PC-3 (cell line): ENCODE data around the gene CDH4. TPM values are rescaled to one million over a fixed set of nuclear protein-coding genes. Genes with fewer than 3 reads are reported as not detected.

Experiments used
- ATAC-seq: fragments of 200-7000 bp; cut with Tn5 transposase; 2 replicates; pipeline ENCODE4 v1.9.1; 2020; ENCODE audit warnings: mild to moderate bottlenecking, moderate library complexity
- BruUV-seq: library from RNA; stranded (reverse); fragments of 400-500 nt; replicated peaks from 2 replicates; lab custom pipeline; 2021; lab: Mats Ljungman, UMichigan
- CTCF ChIA-PET: fragments of 300-600 bp; sonication (Branson Sonifier 250); formaldehyde crosslinking; loops from one replicate; lab custom pipeline; 2022; ENCODE audit warnings: antibody characterized with exemption; lab: Charles Lee
- POLR2A ChIA-PET: fragments of 300-600 bp; sonication (Branson Sonifier 250); formaldehyde crosslinking; loops from one replicate; lab custom pipeline; 2022; ENCODE audit warnings: antibody characterized with exemption; ENCODE audit not compliant: unreplicated experiment; lab: Charles Lee
- DNase-seq: peaks from one replicate; pipeline ENCODE4 v3.0.0-alpha.2; 2015
- H2AFZ ChIP-seq: fragments of 300-600 bp; sonication (generic); 2 replicates; pipeline ENCODE4 v1.6.0; 2016; ENCODE audit warnings: antibody characterized with exemption, low read length
- H3F3A ChIP-seq: fragments of 300-600 bp; sonication (generic); one replicate; pipeline ENCODE4 v1.6.0; 2017; ENCODE audit warnings: antibody characterized with exemption, low read length, control low read depth, mild to moderate bottlenecking; ENCODE audit not compliant: unreplicated experiment
- H3K27ac ChIP-seq: fragments of 300-600 bp; sonication (generic); 2 replicates; pipeline ENCODE4 v1.5.1; 2016; ENCODE audit warnings: mild to moderate bottlenecking, low read length
- H3K27me3 ChIP-seq: fragments of 300-600 bp; sonication (generic); 2 replicates; pipeline ENCODE4 v1.6.1; 2016; ENCODE audit warnings: low read length, mixed read lengths
- H3K36me3 ChIP-seq: fragments of 300-600 bp; sonication (generic); 2 replicates; pipeline ENCODE4 v1.6.1; 2016; ENCODE audit warnings: low read depth, mixed run types, low read length, mixed read lengths
- H3K4me1 ChIP-seq: fragments of 300-600 bp; sonication (generic); 2 replicates; pipeline ENCODE4 v1.5.1; 2016; ENCODE audit warnings: low read length; ENCODE audit not compliant: insufficient read depth
- H3K4me2 ChIP-seq: fragments of 300-600 bp; sonication (generic); 2 replicates; pipeline ENCODE4 v1.6.0; 2016; ENCODE audit warnings: low read length
- H3K4me3 ChIP-seq: fragments of 300-600 bp; sonication (generic); 2 replicates; pipeline ENCODE4 v1.5.1; 2016; ENCODE audit warnings: mild to moderate bottlenecking, low read length, mixed read lengths
- H3K79me2 ChIP-seq: fragments of 300-600 bp; sonication (generic); 2 replicates; pipeline ENCODE4 v1.6.1; 2017; ENCODE audit warnings: low read length, mixed read lengths
- H3K9ac ChIP-seq: fragments of 300-600 bp; sonication (generic); 2 replicates; pipeline ENCODE4 v1.6.0; 2016; ENCODE audit warnings: mild to moderate bottlenecking, low read length
- H3K9me2 ChIP-seq: fragments of 300-600 bp; sonication (generic); replicated peaks from 2 replicates; pipeline ENCODE4 v1.6.1; 2016; ENCODE audit warnings: mixed run types, low read length, mixed read lengths
- H3K9me3 ChIP-seq: fragments of 300-600 bp; sonication (generic); 2 replicates; pipeline ENCODE4 v1.6.1; 2016; ENCODE audit warnings: low read length, mixed read lengths
- H4K20me1 ChIP-seq: fragments of 300-600 bp; sonication (generic); 2 replicates; pipeline ENCODE4 v1.6.1; 2016; ENCODE audit warnings: low read length, mixed read lengths
- EZH2 ChIP-seq: fragments of 300-600 bp; sonication (generic); IDR thresholded peaks from one replicate; pipeline ENCODE4 v1.6.1; 2017; ENCODE audit warnings: antibody characterized with exemption, mild to moderate bottlenecking, low read length; ENCODE audit not compliant: unreplicated experiment
- EZH2phosphoT487 ChIP-seq: fragments of 300-600 bp; sonication (generic); IDR thresholded peaks from 2 replicates; pipeline ENCODE4 v1.6.1; 2018; ENCODE audit warnings: mild to moderate bottlenecking, antibody characterized with exemption, low read length, borderline replicate concordance
- intact Hi-C: fragments of 100-400 bp; cut with micrococcal nuclease; formaldehyde crosslinking; loops from 2 replicates; pipeline ENCODE4 v1.9.0; 2023
- total RNA-seq: library from RNA; depleted of rRNA; stranded (reverse); fragments of >200 nt; gene quantifications from 2 replicates; pipeline ENCODE4 v1.2.3, GENCODE V29; 2014
- TF ChIP-seq, protein P1 (sequence below): fragments of 300-600 bp; sonication (generic); conservative IDR thresholded peaks from 2 replicates; pipeline ENCODE4 v1.5.1; 2017; ENCODE audit warnings: antibody characterized with exemption, low read depth, mild to moderate bottlenecking, low read length

CDH4 gene
- total RNA-seq, 1 experiment from 2014 or later = not detected

DNA sequence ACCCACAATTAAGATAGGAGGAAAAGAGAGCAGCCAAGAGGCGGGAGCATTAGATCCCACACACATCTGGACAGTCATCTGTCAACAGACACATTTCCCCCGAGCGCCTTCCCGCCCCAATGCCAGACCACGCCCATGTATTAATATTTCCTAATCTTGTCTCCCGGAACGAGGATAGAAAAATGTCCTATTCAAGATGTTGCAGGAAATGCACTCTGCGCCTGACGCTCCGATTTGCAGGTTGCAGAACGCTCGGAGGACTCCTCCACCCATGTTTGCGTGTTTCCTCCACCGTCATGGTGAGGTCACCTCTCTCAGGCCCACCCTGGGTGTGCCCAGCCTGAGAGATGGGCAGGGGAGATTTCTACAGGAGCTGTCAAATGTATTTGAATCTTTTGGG is 598.4 kb downstream of the CDH4 start:
- ChIA-PET POLR2A (no interaction called here), CTCF (no interaction called here)
- no peak overlapping the region for H3K4me3 ChIP-seq
- DNase-seq (no peak), ATAC-seq (no peak)
- H3F3A ChIP-seq = no peaks in the 10 kb centered on the region
- H3K27me3 ChIP-seq = peaks cover 76% of the 10 kb centered on the region
- no peaks in the 10 kb centered on the region for H4K20me1 ChIP-seq
- H3K27ac ChIP-seq = no peak overlapping the region
- no peak overlapping the region for H3K9ac ChIP-seq
- BruUV-seq = no TSS peak
- H3K9me3 ChIP-seq = no peaks in the 10 kb centered on the region
- H3K9me2 ChIP-seq = no peaks in the 10 kb centered on the region
- TF ChIP-seq, protein P1, sequence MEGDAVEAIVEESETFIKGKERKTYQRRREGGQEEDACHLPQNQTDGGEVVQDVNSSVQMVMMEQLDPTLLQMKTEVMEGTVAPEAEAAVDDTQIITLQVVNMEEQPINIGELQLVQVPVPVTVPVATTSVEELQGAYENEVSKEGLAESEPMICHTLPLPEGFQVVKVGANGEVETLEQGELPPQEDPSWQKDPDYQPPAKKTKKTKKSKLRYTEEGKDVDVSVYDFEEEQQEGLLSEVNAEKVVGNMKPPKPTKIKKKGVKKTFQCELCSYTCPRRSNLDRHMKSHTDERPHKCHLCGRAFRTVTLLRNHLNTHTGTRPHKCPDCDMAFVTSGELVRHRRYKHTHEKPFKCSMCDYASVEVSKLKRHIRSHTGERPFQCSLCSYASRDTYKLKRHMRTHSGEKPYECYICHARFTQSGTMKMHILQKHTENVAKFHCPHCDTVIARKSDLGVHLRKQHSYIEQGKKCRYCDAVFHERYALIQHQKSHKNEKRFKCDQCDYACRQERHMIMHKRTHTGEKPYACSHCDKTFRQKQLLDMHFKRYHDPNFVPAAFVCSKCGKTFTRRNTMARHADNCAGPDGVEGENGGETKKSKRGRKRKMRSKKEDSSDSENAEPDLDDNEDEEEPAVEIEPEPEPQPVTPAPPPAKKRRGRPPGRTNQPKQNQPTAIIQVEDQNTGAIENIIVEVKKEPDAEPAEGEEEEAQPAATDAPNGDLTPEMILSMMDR = no peak
- no peak for TF ChIP-seq EZH2
- no peak for TF ChIP-seq EZH2phosphoT487
- no peaks in the 10 kb centered on the region for H3K4me1 ChIP-seq
- H2AFZ ChIP-seq = no peak overlapping the region
- no peaks in the 10 kb centered on the region for H3K36me3 ChIP-seq
- H3K79me2 ChIP-seq = no peaks in the 10 kb centered on the region
- intact Hi-C loops = no loop called here
- H3K4me2 ChIP-seq = no peak overlapping the region

DNA sequence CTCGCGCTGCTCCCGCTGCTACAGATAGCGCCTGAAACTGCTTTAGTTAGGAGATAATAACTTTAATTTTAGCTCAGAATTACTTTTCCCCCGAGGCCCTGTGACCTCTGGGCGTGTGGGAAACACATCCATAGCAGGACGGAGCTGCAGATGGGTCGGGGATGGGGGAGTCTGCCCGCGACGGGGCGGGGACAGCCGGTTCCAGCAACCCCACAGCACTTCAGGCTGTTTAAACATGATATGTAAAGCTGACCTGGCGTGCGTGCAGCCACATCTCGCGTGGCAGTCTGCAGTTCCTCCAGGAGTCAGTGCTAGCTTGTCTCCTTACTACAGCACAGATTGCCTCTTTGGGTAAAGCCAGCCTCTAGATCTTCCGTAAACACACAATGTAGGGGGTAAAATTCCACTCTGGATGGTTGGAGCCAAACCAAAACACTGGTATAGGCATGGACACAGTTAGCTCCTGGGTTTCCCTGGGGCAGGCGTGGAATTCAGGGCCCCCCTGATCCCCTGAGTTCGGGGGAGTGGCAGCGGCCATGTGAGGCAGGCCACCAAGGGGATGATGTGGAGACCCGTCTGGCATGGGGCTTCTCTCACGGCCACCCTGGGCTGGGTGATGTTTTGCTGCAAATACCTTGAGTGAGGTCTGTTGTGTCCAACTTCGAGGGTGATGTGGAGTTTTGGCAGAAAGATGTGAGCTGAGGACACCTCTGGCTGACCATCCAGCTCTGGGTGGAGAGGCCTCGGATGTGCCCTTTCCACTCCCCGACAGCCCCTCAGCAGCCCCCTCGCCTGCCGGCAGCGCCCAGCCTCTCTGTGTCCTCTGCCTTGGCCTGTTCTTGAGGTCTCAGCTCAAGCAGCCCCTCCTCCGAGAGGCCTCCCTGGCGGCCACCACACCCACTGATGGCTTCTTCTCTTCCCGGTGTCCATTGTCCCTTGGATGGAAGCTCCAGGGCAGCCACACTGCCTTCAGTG is 599.2 kb downstream of the CDH4 start:
- Histone ChIP-seq H3K36me3 (no peaks in the 10 kb centered on the region), H3K79me2 (no peaks in the 10 kb centered on the region), H3K9me3 (no peaks in the 10 kb centered on the region), H3K4me3 (no peak overlapping the region), H3K27ac (no peak overlapping the region), H3F3A (no peaks in the 10 kb centered on the region), H3K9me2 (no peaks in the 10 kb centered on the region), H3K27me3 (peaks cover 75% of the 10 kb centered on the region), H4K20me1 (no peaks in the 10 kb centered on the region), H3K4me2 (no peak overlapping the region), H3K4me1 (no peaks in the 10 kb centered on the region), H2AFZ (no peak overlapping the region), H3K9ac (no peak overlapping the region)
- BruUV-seq = no TSS peak
- DNase-seq (no peak), ATAC-seq (no peak)
- ChIA-PET POLR2A (no interaction called here), CTCF (no interaction called here)
- intact Hi-C loops = no loop called here
- TF ChIP-seq EZH2 (no peak), EZH2phosphoT487 (no peak)
- TF ChIP-seq, protein P1 = no peak
